ENCODE measurements around the gene UBL3.

The UBL3 gene

GRCh38 chr13:29761815-29762214 lies 88.6 kb downstream of the UBL3 start:
- in situ Hi-C loops (cut with MboI; ENCODE audit: low sequenced_read_pairs) = no loop called here

DNA sequence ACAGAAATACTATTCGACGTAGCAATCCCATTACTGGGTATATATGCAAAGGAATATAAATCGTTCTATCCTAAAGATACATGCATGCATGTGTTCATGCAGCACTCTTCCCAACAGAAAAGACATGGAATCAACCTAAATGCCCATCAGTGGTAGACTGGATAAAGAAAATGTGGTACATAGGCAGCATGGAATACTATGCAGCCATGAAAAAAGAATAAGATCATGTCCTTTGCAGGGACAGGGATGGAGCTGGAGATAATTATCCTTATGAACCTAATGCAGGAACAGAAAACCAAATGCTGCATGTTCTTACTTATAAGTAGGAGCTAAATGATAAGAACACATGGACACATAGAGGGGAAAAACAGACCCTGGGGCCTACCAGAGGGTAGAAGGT lies 89.3 kb downstream of the UBL3 start:
- in situ Hi-C loops (cut with MboI; ENCODE audit: low sequenced_read_pairs) = no loop called here

DNA sequence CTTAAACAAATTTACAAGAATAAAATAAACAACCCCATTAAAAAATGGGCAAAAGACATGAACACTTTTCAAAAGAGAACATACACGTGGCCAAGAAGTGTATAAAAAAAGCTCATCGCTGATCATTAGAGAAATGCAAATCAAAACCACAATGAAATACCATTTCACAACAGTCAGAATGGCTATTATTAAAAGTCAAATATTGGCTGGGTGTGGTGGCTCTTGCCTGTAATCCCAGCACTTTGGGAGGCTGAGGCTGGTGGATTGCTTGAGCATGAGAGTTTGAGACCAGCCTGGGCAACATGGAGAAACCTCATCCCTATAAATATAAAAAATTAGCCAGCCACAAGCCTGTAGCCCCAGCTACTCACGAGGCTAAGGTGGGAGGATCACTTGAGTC lies 89.9 kb downstream of the UBL3 start:
- in situ Hi-C loops (cut with MboI; ENCODE audit: low sequenced_read_pairs) = no loop called here

- in situ Hi-C loops (cut with MboI; ENCODE audit: low sequenced_read_pairs) = no loop called here
These were observed 91.8 kb downstream of the UBL3 start for GRCh38 chr13:29758531-29759114.

- in situ Hi-C loops (cut with MboI; ENCODE audit: low sequenced_read_pairs) = no loop called here
These were observed 93.9 kb downstream of the UBL3 start for GRCh38 chr13:29756506-29756905.

DNA sequence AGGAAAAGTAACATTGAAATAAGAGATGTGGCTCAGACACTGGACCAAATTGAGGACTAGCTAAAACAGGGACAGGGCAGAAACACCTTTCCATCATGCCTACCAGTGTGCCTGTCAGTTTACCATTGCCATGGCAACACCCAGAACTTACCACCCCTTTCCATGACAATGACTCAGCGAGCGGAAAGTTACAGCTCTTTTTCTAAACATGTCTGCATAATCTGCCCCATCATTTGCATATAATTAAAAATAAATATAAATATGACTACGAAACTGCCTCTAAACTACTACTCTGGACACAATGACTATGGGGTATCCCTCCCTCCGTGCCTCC lies 96.0 kb downstream of the UBL3 start:
- in situ Hi-C loops (cut with MboI; ENCODE audit: low sequenced_read_pairs) = no loop called here

- in situ Hi-C loops (cut with MboI; ENCODE audit: low sequenced_read_pairs) = no loop called here
These were observed 96.6 kb downstream of the UBL3 start for GRCh38 chr13:29753618-29754472.

DNA sequence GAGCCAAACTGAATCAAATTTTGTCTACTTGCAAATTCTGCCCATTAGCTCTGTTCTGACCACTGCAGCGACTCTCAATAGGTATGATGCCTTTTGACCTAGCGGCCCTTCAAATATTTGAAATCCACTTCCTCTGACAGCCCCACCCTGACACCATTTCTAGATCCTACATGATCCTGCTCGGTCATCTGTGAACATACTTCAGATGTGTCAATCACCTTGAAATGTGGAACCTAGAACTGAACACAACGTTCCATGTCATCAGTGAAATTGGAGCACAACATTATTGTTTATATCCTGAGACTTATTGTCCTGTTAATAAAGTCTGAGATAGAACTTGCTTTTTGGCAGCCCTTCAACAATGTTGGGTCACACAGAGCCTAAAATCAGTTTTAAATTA lies 98.2 kb downstream of the UBL3 start:
- in situ Hi-C loops (cut with MboI; ENCODE audit: low sequenced_read_pairs) = no loop called here

DNA sequence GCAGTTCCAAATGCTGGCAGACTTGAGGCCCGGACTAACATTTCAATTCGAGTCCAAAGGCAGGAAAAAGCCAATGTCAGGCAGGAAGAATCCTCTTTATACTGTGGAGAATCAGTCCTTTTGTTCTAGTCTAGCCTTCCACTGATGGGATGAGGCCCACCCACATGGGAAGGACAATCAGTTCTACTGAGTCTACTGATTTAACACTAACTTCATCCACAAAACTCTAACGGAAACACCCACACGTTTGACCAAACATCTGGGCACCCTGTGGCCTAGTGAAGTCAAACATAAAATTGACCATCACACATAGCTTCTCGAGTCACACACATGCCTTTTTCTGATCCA lies 100.3 kb downstream of the UBL3 start:
- in situ Hi-C loops (cut with MboI; ENCODE audit: low sequenced_read_pairs) = no loop called here

DNA sequence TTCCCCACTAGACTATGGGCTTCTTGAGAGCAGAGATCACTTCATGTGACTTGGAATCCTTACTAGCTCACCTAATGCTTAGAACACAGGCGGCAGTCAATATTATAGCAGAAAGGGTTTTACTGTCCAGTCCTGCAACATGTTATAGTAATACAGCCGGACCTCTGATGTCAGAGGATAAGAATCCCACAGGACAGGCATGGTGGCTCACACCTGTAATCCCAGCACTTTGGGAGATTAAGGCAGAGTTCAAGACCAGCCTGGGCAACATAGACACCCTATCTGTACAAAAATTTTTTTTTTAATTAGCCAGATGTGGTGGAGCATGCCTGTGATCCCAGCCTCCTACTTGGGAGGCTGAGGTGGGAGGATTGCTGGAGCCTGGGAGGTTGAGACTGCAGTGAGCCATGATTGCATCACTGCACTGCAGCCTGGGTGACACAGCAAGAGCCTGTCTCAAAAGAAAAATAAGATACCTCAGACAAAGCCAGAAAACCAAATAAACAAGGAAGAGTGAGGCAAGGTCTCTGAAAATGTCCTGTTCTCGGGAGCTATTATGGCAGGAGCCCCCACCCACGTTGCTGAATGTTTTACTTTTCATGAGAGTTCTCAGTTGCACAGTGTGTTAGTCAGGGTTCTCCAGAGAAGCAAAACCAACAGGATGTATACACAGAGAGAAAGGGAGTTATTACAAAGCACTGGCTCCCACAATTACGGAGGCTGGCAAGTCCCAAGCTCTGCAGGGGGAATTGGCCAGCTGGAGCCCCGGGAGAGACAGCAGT lies 100.8 kb downstream of the UBL3 start:
- in situ Hi-C loops (cut with MboI; ENCODE audit: low sequenced_read_pairs) = no loop called here

- in situ Hi-C loops (cut with MboI; ENCODE audit: low sequenced_read_pairs) = no loop called here
These were observed 102.3 kb downstream of the UBL3 start for GRCh38 chr13:29748097-29748496.

DNA sequence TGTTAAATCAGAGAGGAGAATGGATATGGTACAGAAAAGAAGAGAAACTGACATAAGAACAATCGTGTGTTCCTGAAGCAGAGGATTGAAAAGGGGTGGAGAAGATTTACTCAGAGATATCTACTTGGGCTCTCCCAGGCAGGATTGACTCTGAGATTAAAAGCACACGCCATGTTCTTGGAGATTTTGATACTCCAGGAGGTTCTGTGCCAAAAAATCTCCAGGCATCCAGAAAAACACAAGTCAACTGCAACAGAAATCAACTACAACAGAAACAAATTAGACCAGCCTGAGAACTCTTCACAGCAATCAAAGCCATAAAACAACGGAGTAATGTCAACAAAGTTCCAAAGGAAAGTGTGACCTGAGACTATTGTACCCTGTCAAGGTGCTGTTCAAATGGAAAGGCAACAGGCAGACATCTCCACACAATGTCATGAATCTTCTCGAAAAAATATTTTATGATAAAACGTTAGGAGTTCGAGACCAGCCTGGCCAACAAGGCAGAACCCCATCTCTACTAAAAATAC lies 104.2 kb downstream of the UBL3 start:
- in situ Hi-C loops (cut with MboI; ENCODE audit: low sequenced_read_pairs) = no loop called here

- in situ Hi-C loops (cut with MboI; ENCODE audit: low sequenced_read_pairs) = no loop called here
These were observed 104.7 kb downstream of the UBL3 start for GRCh38 chr13:29745704-29746103.

GRCh38 chr13:29743201-29743786 lies 107.1 kb downstream of the UBL3 start:
- in situ Hi-C loops (cut with MboI; ENCODE audit: low sequenced_read_pairs) = no loop called here

DNA sequence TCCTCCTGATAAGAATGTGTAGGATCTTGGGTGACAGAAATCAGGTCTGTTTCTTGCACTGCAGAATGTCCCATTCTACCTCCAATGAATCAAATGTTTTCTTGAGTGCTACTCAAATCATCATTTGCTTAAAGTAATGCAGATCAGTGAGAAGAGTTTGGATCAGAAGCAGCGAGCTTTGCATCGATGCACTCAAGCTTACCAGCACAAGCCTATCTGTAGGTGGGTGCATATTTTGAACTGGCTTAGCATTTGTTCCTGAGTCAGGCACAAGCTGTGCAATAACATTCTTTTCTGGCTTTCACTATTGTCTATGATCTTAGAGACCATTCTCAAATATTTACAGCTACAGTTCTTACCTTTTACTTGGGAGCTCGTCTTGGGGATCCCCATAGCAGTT lies 109.5 kb downstream of the UBL3 start:
- in situ Hi-C loops (cut with MboI; ENCODE audit: low sequenced_read_pairs) = no loop called here

- in situ Hi-C loops (cut with MboI; ENCODE audit: low sequenced_read_pairs) = no loop called here
These were observed 113.4 kb downstream of the UBL3 start for GRCh38 chr13:29737061-29737460.

- in situ Hi-C loops (cut with MboI; ENCODE audit: low sequenced_read_pairs) = no loop called here
These were observed 117.2 kb downstream of the UBL3 start for GRCh38 chr13:29733147-29733611.

- in situ Hi-C loops (cut with MboI; ENCODE audit: low sequenced_read_pairs) = no loop called here
These were observed 120.2 kb downstream of the UBL3 start for GRCh38 chr13:29730253-29730652.

DNA sequence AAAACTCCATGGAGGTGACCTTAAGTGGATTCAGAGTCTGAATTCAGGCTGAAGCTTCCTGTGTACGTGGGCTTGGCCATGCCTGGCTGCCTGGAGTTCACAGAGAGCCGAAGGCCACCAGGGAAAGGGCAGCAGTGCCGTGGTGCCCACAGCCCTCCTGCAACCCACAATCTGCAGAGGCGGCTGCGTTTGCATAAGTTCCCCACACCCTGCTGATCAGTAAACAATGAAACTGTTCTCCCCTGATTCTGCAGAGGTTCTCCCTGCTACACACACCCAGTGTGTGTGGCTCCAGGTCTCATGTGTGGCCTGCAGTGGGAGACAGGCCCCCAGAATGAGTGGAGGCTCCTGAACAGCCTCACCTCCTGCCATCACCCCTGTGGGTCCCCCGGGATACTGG lies 128.0 kb downstream of the UBL3 start:
- in situ Hi-C loops (cut with MboI; ENCODE audit: low sequenced_read_pairs) = loop anchor here (25.0 kb wide), 1 partner anchor 210 kb away; no protein-coding TSS in a partner anchor

GRCh38 chr13:29721766-29722165 lies 128.7 kb downstream of the UBL3 start:
- in situ Hi-C loops (cut with MboI; ENCODE audit: low sequenced_read_pairs) = loop anchor here (25.0 kb wide), 1 partner anchor 209 kb away; no protein-coding TSS in a partner anchor

DNA sequence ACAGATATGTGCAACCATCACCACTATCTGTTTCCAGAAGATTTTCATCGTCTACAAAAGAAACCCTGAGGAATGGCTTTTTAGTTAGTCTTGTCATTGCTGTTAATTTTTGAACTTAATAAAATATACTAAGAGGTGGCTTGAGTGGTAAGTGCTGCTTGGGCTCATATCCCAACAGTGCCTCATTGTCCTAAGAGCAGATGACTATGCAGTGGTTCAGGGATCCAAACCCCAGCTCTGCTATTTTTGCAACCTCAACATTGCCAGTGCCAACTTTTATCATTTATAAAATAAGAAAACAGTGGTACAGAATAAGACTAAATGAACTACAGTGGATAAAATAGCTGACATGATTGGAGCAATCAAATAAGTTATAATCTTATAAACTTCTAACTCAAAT lies 131.7 kb downstream of the UBL3 start:
- in situ Hi-C loops (cut with MboI; ENCODE audit: low sequenced_read_pairs) = loop anchor here (25.0 kb wide), 1 partner anchor 206 kb away; no protein-coding TSS in a partner anchor

All from HL-60/S4 treated with retinoic acid at 250 ng/mL for 4 days and 3 days (cell line).